Activated CD4-positive, alpha-beta T cell treated with anti-CD3 and anti-CD28 coated beads for 48 hours (primary cell): ENCODE results near the gene MITD1.
"Not testable (repeated sequence)": the region's sequence is repeated elsewhere in the genome, so short reads cannot be mapped to it uniquely, and the experiment has no call there.

ENCODE experiments used
- DNase-seq: peaks from one replicate; pipeline ENCODE4 v3.0.0-alpha.2; 2020

MITD1 gene

GRCh38 chr2:99180755-99181623 lies at the start of gene MITD1, which contains the start of gene MRPL30:
TSS of gene MITD1 (minus strand) at chr2:99181058. CDS start at chr2:99180981, 77 bp downstream.
TSS of gene MRPL30 (plus strand) at chr2:99181184. CDS start at chr2:99186204, 5,020 bp downstream.
- peak; percentile 91 for DNase-seq

GRCh38 chr2:99217929-99218501 lies 37.2 kb upstream of the MITD1 start:
- DNase-seq, result no peak

GRCh38 chr2:99216096-99216495 lies 35.2 kb upstream of the MITD1 start:
- DNase-seq, result no peak

- DNase-seq, result no peak
Measured at GRCh38 chr2:99205491-99205890, 24.6 kb upstream of the MITD1 start.

GRCh38 chr2:99201959-99202678 lies 21.3 kb upstream of the MITD1 start:
- DNase-seq, result no peak

- DNase-seq, result no peak
Measured at GRCh38 chr2:99200076-99200800, 19.4 kb upstream of the MITD1 start.

- no peak for DNase-seq
Measured at GRCh38 chr2:99198103-99198841, 17.4 kb upstream of the MITD1 start.

- DNase-seq, result not testable (repeated sequence)
Measured at GRCh38 chr2:99192364-99192763, 11.5 kb upstream of the MITD1 start.

GRCh38 chr2:99190548-99190947 lies 9.7 kb upstream of the MITD1 start:
- no peak for DNase-seq

GRCh38 chr2:99188357-99188756 lies 7.5 kb upstream of the MITD1 start:
- DNase-seq, result no peak

GRCh38 chr2:99187011-99187410 lies 6.2 kb upstream of the MITD1 start:
- no peak for DNase-seq

GRCh38 chr2:99184811-99185210 lies 4.0 kb upstream of the MITD1 start:
- no peak for DNase-seq

GRCh38 chr2:99183025-99183424 lies 2.2 kb upstream of the MITD1 start:
- no peak for DNase-seq

- DNase-seq, result no peak
Measured at GRCh38 chr2:99181624-99182000, 754 bp upstream of the MITD1 start.

GRCh38 chr2:99171377-99172140 lies 9.3 kb downstream of the MITD1 start:
- DNase-seq, result no peak

- no peak for DNase-seq
Measured at GRCh38 chr2:99169534-99169933, 11.3 kb downstream of the MITD1 start.

GRCh38 chr2:99166218-99166617 lies 14.6 kb downstream of the MITD1 start:
- DNase-seq, result no peak

- no peak for DNase-seq
Measured at GRCh38 chr2:99159594-99159993, 21.3 kb downstream of the MITD1 start.

GRCh38 chr2:99158599-99158998 lies 22.3 kb downstream of the MITD1 start:
- no peak for DNase-seq

- DNase-seq, result no peak
Measured at GRCh38 chr2:99156891-99157290, 24.0 kb downstream of the MITD1 start.
